ENCODE data around the gene MAP4.

The MAP4 gene

GRCh38 chr3:47865192-47865591 lies 151.0 kb downstream of the MAP4 start:
- DNase-seq (ENCODE audit: low spot score): no peak

- DNase-seq (ENCODE audit: low spot score): no peak
Observed at GRCh38 chr3:47863391-47864128, 152.7 kb downstream of the MAP4 start.

GRCh38 chr3:47859956-47860605 lies 156.1 kb downstream of the MAP4 start:
- no peak for DNase-seq (ENCODE audit: low spot score)

- DNase-seq (ENCODE audit: low spot score): no peak
Observed at GRCh38 chr3:47857151-47857550, 159.1 kb downstream of the MAP4 start.

- no peak for DNase-seq (ENCODE audit: low spot score)
Observed at GRCh38 chr3:47856669-47857068, 159.5 kb downstream of the MAP4 start.

- DNase-seq (ENCODE audit: low spot score): no peak
Observed at GRCh38 chr3:47855461-47856383, 160.5 kb downstream of the MAP4 start.

DNA sequence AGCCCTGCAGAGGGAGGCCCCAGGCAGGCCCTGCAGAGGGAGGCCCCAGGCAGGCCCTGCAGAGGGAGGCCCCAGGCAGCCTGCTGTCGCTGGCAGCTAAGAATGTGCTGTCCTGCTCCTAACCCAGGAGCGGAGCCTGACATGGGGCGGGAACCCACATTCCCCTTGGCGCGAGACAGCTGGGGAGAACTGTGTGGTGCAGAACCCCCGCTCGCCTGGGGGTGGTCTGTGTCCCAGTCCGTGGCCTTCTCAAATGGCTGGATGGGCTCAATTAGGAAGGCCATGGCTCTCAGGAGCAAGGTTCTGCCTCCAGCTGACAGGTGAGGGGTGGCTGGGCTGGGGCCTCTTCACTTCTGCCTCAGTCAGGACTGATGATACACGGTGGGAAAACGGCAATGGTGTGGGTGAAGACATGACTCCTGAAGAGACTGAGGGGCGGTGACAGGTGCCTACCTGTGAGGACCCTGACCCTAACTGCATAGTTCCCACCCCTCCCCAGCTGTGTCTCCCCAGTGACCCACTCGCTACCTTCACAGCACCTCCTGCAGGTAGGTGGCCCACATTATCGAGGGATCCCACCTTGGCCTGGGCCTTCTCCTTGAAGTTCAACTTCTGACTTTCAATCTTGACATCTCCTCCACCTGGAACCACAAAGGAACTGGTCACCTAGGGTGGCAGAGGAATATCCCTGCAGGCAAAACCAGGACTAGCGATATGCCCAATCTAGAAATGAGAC lies 161.3 kb downstream of the MAP4 start:
- DNase-seq (ENCODE audit: low spot score): no peak

DNA sequence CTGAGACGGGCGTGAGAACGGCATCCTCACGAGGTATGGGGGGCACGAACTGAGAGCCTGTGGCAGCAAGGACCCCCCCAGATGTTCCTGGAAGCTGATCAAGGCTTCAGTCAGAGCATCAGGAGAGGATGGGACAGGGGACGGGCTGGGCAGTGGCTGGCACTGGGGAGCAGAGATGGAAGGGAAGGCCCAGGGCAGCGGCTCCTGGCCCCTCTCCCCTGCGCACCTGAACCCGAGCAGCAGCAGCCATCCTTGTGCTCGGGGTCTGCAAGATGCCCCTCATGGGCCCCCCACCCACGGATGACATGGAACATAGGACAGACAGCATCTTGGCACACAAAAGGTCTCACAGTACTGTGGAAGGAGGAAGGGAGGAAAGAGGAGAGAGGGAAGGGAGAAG lies 161.9 kb downstream of the MAP4 start:
- no peak for DNase-seq (ENCODE audit: low spot score)

DNA sequence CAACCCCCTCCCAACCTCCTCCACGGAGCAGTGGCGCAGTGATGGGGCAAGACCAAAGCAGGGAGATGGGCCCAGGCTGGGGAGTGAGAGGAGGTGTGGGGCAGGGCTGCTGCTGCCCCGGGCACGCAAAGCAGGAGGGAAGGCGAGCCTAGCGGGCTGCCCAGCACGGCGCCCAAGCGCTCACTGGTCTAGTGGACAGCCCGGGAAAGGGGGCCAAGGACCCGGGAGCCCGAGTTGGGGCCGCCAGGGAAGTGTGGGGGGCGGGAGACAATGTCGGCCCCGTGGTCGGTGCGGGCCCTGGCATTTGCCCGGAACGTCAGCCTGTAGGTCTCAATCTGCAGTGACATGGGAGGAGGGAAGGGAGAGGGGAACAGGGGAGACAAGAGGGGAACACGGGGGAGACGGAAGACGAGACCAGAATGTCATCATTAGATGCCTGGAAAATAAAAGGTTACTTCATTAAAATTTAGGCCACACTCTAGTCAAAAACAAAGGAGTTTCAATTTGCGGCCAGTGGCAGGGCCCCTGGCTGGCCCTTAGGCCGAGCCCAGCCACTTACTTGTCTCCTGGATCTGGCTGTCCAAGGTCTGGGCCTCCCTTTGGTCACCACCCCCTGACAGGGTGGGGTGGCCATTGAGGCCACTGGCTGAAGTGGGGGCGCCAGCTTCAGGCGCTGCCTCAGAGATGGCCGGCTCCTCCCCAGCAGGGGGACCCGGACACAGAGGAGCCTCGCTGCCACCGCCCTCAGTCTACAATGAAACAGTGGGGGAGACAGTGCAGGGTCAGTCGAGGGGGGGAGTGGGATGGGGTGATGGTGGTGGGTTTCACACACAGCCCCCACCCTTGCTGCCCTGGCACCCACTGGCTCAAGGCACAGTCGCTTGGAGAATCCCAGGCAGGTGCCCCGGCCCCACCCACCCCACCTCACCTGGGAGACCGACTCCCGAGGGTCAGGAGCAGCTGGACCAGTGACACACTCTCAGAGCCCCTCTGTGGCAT lies 163.3 kb downstream of the MAP4 start:
- no peak for DNase-seq (ENCODE audit: low spot score)

DNA sequence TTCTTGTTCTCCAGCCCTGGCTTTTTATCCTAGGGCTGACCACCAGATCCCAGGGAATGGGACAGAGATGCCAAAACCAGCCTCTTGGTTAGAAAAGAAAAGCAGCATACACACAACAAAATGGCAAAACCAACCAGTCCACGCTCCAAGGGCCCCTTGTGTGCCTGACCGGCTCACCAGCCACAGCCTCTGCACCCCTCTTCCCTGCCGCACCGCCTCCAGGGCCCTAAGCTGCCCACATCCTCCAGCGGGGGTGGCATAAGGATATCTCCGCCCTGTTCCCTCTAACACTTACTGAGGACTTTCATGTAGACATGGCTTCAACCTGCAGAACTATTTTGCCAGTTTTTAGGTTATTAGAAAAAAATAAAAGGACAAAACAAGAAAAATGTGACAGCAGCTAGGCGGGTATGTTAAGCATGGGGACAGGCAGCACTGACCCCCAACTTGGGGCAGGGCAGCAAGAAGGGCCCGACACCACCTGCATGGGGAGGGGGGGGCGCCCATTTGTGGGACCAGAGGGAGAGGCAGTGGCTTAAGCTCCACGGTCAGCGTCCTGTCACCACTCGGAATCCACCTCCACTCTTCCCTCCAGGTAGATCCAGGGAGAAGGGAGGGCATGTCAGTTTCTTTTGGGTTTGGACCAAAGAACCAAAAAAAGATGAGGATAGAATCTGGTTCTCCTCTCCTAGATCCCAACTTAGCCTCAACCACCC lies 164.2 kb downstream of the MAP4 start:
- DNase-seq (ENCODE audit: low spot score): no peak

- no peak for DNase-seq (ENCODE audit: low spot score)
Observed at GRCh38 chr3:47850564-47851410, 165.4 kb downstream of the MAP4 start.

GRCh38 chr3:47849699-47850563 lies 166.3 kb downstream of the MAP4 start:
- DNase-seq (ENCODE audit: low spot score): peak; percentile 69

DNA sequence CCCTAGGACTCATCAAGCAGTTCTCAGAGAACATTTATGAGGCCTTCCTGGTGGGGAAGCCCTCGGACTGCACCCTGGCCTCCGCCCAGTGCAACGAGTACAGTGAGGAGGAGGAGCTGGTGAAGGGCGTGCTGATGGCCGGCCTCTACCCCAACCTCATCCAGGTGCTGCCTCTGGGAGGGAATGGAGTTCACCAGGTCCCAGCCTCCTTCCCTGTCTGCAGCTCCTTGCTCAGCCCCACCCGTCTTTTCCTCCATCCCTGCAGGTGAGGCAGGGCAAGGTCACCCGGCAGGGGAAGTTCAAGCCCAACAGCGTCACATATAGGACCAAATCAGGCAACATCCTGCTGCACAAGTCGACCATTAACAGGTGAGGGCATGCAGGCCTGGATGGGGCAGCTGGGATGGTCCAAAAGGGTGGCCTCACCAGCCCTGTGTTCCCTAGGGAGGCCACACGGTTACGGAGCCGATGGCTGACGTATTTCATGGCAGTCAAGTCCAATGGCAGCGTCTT lies 167.0 kb downstream of the MAP4 start:
- DNase-seq (ENCODE audit: low spot score): no peak

DNA sequence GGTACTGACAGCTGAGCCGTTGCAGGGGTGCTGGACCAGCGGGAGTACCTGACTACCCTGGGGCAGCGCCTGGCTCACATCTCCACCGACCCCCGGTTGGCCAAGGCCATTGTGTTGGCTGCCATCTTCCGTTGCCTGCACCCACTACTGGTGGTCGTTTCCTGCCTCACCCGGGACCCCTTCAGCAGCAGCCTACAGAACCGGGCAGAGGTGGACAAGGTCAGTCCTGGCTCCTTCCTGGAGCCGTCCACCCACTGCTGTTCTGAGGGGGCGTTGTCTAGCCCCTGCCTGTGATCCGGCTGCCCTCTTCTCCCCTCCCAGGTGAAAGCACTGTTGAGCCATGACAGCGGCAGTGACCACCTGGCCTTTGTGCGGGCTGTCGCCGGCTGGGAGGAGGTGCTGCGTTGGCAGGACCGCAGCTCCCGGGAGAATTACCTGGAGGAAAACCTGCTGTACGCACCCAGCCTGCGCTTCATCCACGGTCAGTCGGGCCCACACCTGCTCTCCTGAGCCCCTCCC lies 167.6 kb downstream of the MAP4 start:
- no peak for DNase-seq (ENCODE audit: low spot score)

GRCh38 chr3:47847801-47848518 lies 168.3 kb downstream of the MAP4 start:
- peak; percentile 7 for DNase-seq (ENCODE audit: low spot score)

- peak; percentile 47 for DNase-seq (ENCODE audit: low spot score)
Observed at GRCh38 chr3:47847260-47847659, 169.0 kb downstream of the MAP4 start.

- DNase-seq (ENCODE audit: low spot score): no peak
Observed at GRCh38 chr3:47846880-47847248, 169.4 kb downstream of the MAP4 start.
